DOHH2 (cell line): Measurements from ENCODE around the gene NEK5.
"Not testable (repeated sequence)": the region's sequence is repeated elsewhere in the genome, so short reads cannot be mapped to it uniquely, and the experiment has no call there.

Experiments used
- EZH2phosphoT487 ChIP-seq: fragments of 200-600 bp; sonication (generic); IDR thresholded peaks from 2 replicates; pipeline ENCODE4 v1.6.1; 2017; ENCODE audit warnings: borderline replicate concordance, mild to moderate bottlenecking, antibody characterized with exemption, low read length, moderate library complexity, mixed read lengths
- TF ChIP-seq, protein P1 (sequence below): fragments of 200-600 bp; sonication (generic); IDR thresholded peaks from one replicate; pipeline ENCODE4 v1.5.1; 2014; ENCODE audit warnings: antibody characterized with exemption, mild to moderate bottlenecking, low read depth, low read length; ENCODE audit not compliant: poor library complexity, severe bottlenecking

DNA sequence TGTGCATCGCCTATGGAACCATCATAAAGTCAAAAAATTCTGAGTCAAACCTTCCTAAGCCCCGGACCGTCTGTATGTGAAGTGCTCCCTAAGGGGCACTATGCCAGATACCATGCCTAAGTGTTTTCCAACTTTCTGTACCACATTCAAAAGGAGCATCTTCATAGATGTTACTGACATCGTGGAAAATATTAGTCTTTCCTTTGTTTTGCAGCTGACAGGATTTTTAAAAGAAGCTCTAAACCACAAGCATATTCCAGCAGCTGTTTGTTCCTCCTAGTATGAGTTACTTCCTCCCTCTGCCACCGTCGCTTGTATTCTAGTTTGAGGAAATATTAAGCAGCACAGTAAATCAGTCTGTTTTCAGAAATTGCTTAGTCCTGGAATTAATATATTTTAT is 45.1 kb upstream of the NEK5 start:
- TF ChIP-seq, protein P1, sequence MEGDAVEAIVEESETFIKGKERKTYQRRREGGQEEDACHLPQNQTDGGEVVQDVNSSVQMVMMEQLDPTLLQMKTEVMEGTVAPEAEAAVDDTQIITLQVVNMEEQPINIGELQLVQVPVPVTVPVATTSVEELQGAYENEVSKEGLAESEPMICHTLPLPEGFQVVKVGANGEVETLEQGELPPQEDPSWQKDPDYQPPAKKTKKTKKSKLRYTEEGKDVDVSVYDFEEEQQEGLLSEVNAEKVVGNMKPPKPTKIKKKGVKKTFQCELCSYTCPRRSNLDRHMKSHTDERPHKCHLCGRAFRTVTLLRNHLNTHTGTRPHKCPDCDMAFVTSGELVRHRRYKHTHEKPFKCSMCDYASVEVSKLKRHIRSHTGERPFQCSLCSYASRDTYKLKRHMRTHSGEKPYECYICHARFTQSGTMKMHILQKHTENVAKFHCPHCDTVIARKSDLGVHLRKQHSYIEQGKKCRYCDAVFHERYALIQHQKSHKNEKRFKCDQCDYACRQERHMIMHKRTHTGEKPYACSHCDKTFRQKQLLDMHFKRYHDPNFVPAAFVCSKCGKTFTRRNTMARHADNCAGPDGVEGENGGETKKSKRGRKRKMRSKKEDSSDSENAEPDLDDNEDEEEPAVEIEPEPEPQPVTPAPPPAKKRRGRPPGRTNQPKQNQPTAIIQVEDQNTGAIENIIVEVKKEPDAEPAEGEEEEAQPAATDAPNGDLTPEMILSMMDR, result not testable (repeated sequence)
- not testable (repeated sequence) for TF ChIP-seq EZH2phosphoT487
